ENCODE measurements around the gene EHBP1L1. TPM values are rescaled to one million over a fixed set of nuclear protein-coding genes. Genes with fewer than 3 reads are reported as not detected.
A peak's percentile ranks its signal among the peaks of the same experiment; 100 is the strongest.
"Not testable (repeated sequence)": the region's sequence is repeated elsewhere in the genome, so short reads cannot be mapped to it uniquely, and the experiment has no call there.

Gene EHBP1L1
- total RNA-seq, 1 donor from 2014 or later = 9.7 TPM

DNA sequence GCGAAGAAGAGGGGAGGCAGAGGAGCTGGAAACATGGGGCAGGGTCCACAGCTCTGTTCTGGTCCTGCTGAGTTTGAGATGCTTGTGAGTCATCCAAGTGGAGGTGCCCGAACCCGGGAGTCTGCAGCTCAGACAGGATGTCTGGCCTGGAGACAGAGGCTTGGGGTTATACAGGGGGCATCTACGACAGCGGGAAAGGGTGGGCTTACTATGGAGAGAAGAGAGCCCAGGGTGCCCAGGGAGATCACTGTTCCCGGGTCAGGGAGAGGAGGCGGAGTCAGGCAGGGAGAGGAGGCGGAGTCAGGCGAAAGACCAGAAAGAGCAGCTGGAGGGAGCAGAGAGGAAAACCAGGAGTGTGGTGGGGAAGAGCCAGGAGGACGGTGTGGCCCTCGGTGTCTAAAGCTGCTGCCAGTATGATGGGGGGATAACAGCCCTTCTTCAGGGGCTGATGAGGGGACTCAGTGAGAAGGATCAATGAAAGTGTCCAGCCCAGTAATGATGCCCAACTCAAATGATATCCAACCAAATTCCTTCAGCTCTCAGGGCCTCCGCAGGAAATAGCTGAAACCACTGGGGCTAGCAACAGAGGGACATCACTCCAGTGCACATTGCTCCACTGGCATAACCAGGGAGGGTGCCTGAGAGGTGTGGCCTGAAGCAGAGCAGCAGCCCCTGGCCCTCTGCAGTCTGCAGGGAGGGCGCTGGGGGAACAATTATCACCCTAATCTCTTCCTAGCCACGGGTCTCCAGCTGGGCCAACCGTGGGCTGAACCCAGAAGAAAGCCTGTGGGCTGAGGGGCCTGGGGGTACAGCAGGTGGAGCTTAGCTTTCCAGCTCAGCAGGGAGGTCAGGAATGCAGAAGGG, 15.1 kb upstream of the EHBP1L1 start:
- no peak for DNase-seq

- no peak for DNase-seq
Observed at GRCh38 chr11:65562020-65562419, 13.8 kb upstream of the EHBP1L1 start.

GRCh38 chr11:65562788-65563187, 13.1 kb upstream of the EHBP1L1 start:
- no peak for DNase-seq

DNA sequence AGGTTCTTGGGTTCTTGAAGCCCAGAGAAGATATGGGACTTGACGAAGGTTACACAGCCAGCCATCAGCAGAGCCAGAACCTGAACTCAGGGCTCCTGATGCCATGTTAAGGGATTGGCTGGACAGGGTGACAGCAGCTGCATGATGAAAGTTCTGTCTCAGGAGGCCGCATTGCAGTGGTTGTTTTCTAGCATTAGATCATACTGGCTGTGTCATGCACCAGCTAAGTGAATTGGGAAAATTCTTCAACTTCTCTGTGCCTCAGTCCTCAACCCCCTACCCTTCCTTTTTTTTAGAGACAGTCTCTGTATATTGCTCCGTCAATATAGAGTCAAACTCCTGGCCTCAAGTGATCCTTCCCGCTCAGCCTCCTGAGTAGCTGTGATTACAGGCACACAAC, 12.3 kb upstream of the EHBP1L1 start:
- DNase-seq = no peak

GRCh38 chr11:65564879-65565559, 10.8 kb upstream of the EHBP1L1 start:
- not testable (repeated sequence) for DNase-seq

DNA sequence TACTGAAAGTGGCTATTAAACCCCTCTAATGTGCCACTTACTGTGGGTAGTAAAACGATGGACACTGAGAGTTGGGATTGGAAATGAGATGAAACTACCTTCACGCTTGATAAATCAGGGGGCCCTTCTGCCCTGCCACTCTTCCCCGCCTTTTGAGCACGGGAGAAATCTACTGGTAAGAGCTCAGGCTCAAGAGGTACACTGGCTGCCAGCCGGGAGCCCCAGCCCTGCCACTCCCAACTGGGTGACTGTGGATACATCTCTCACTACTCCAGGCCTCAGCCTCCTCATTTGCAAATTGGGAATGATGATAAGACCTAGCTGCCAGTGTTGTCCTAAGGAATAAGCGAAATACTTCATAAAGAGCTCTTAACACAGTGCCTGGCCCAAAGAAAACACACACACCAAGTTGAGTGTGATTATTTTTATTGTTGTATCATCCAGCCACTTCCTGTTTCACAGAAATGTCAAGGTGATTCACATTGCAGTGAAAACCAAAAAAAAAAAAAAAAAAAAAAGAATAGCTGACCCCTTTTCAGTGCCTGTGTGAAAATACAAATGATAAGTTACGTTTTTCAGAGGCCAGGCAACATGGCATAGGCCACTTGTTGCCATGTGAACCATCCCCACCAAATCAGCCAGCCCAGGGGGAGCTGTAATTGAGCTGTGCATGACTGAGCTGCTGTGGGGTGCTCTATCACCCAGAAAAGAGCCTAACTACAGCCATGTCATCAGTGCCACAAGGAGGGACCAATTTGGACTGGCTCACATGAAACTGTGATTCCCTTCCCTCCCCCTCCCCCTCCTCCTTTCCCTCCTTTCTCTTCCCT, 10.0 kb upstream of the EHBP1L1 start:
- no peak for DNase-seq

GRCh38 chr11:65569164-65569972, 6.5 kb upstream of the EHBP1L1 start:
- DNase-seq = no peak

DNA sequence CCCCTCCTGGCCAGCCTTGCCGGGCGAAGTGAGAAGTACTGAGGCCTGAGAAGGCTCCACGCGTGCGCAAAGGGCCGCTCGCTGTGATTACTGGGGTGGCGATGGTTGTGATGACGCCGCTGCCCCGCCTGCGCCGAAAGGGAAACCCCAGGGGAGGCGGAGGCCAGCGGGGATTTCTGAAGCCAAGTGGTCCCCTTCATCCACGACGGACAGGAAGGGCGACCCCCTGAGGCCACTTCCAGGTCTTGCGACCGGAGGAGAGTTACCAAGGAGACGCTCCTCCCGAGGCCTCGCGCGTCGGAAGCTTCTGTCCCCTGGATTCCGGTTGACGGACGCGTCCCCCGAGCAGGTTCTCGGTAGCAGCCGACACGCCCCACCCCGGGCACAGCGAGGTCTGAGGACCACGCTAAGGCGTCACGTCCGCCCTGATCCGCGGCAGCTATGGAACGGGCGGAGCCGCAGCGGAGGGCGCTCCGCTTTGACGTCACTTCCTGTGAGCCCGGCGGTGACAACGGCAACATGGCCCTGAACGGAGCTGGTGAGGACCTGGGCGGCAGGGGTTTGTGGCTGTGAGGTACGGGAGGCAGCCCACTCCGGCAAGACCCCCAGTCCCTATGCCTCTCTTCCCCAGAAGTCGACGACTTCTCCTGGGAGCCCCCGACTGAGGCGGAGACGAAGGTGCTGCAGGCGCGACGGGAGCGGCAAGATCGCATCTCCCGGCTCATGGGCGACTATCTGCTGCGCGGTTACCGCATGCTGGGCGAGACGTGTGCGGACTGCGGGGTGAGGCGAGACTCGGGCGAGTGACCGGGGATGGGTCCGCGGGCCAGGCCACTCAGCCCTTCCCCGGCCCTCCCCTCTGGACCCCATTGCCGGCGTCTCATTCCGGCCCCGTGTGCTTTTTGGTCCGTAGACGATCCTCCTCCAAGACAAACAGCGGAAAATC, 5.6 kb upstream of the EHBP1L1 start, which contains the start of gene ZNRD2:
Gene ZNRD2, plus strand, starts transcription at position 505 of the 946 bp plus-strand sequence. Its CDS starts 15 bp downstream, at position 520.
- peak; percentile 97 for DNase-seq

GRCh38 chr11:65571420-65571819, 4.4 kb upstream of the EHBP1L1 start:
- no peak for DNase-seq

GRCh38 chr11:65571940-65572339, 3.9 kb upstream of the EHBP1L1 start:
- no peak for DNase-seq

- peak; percentile 86 for DNase-seq
Observed at GRCh38 chr11:65572356-65573051, 3.3 kb upstream of the EHBP1L1 start, which contains the start of gene FAM89B. FAM89B (plus strand) TSS chr11:65572538; CDS start chr11:65572670, 132 bp downstream.

GRCh38 chr11:65573391-65574079, 2.3 kb upstream of the EHBP1L1 start:
- DNase-seq = no peak

GRCh38 chr11:65574109-65574810, 1.6 kb upstream of the EHBP1L1 start:
- DNase-seq = peak; percentile 74

GRCh38 chr11:65574811-65575567, 864 bp upstream of the EHBP1L1 start:
- no peak for DNase-seq

- DNase-seq = no peak
Observed at GRCh38 chr11:65576232-65576866, 496 bp downstream of the EHBP1L1 start.

GRCh38 chr11:65576867-65577755, 1.3 kb downstream of the EHBP1L1 start:
- DNase-seq = no peak

Measured in occipital lobe (tissue), 2 donors.